HepG2 (cell line): ENCODE data around the gene ARFGEF3. TPM values are rescaled to one million over a fixed set of nuclear protein-coding genes. Genes with fewer than 3 reads are reported as not detected.

Experiments used
- EP300 ChIP-seq, 3 experiments: sonication (generic) in 1 of 3; formaldehyde crosslinking in 1 of 3; IDR thresholded peaks; 2 replicates each; pipeline versions ENCODE4 v1.5.1 to v1.6.1; 2011 to 2020; ENCODE audit warnings: low read depth in 2 of 3, low read length in 2 of 3, borderline replicate concordance in 1 of 3, improper control_type of control experiment in 1 of 3, mild to moderate bottlenecking in 1 of 3, missing genetic modification reagents in 1 of 3, moderate library complexity in 1 of 3
- HDAC1 ChIP-seq: sonication (generic); formaldehyde crosslinking; IDR thresholded peaks from 2 replicates; pipeline ENCODE4 v1.5.1; 2020; ENCODE audit warnings: mild to moderate bottlenecking, missing genetic modification reagents
- KIAA2018 ChIP-seq: sonication (generic); formaldehyde crosslinking; IDR thresholded peaks from 2 replicates; pipeline ENCODE4 v1.5.0; 2020; ENCODE audit warnings: mild to moderate bottlenecking, missing genetic modification reagents, borderline replicate concordance
- NR3C1 ChIP-seq: sonication (generic); formaldehyde crosslinking; IDR thresholded peaks from 2 replicates; pipeline ENCODE4 v1.4.0; 2020; ENCODE audit warnings: missing genetic modification reagents
- RXRB ChIP-seq: IDR thresholded peaks from 2 replicates; pipeline ENCODE4 v1.6.1; 2016; ENCODE audit warnings: borderline replicate concordance, missing genetic modification reagents, missing compliant biosample characterization
- TBP ChIP-seq: sonication (generic); formaldehyde crosslinking; IDR thresholded peaks from 2 replicates; pipeline ENCODE4 v1.5.0; 2020; ENCODE audit warnings: missing genetic modification reagents
- ZNF142 ChIP-seq: sonication (generic); formaldehyde crosslinking; IDR thresholded peaks from 2 replicates; pipeline ENCODE4 v1.4.0; 2020; ENCODE audit warnings: missing genetic modification reagents
- polyA plus RNA-seq, 8 experiments: library from polyadenylated mRNA; depleted of rRNA in 3 of 8; stranded (reverse) in 7 of 8; unstranded in 1 of 8; fragments of >200 nt; fragmentation: Illumina TruSeq in 4 of 8; extraction: Trizol in 4 of 8; gene quantifications; 2 replicates each; pipeline versions ENCODE4 v1.2.1 to v1.2.3, GENCODE V29; 2011 to 2016; ENCODE audit warnings: low read depth in 4 of 8, missing spikeins in 1 of 8, mixed read lengths in 1 of 8; ENCODE audit not compliant: insufficient read depth in 1 of 8
- total RNA-seq, 5 experiments: library from RNA; depleted of rRNA; stranded (reverse); fragments of >200 nt; fragmentation: Illumina TruSeq; extraction: Trizol; gene quantifications; 2 replicates each; pipeline ENCODE4 v1.2.3, GENCODE V29; 2016; ENCODE audit warnings: low read depth in 1 of 5
- TF ChIP-seq, protein P1 (sequence below): sonication (generic); formaldehyde crosslinking; IDR thresholded peaks from 2 replicates; pipeline ENCODE4 v1.4.0; 2020; ENCODE audit warnings: missing genetic modification reagents

Gene ARFGEF3
- total and polyA plus RNA-seq, 2 of the 13 experiments (the other 11 are each of a cell fraction or from before 2014, with no cell fraction given): 0.60 to 2.6 TPM

- no peak for TF ChIP-seq NR3C1
- peak; percentile 56 for TF ChIP-seq RXRB (CRISPR knock-in tag)
- no peak; a peak in 1 of 4 replicates for TF ChIP-seq EP300 (IDR thresholded peaks at IDR 0.05; ENCODE audit: low read depth in 2 of 2, low read length in 2 of 2)
- no peak for TF ChIP-seq EP300 (CRISPR knock-in tag; IDR thresholded peaks at IDR 0.05; ENCODE audit: borderline replicate concordance)
- TF ChIP-seq HDAC1 (CRISPR knock-in tag): no peak
- TF ChIP-seq KIAA2018: no peak
- no peak for TF ChIP-seq ZNF142 (CRISPR knock-in tag)
- no peak for TF ChIP-seq TBP (CRISPR knock-in tag)
- TF ChIP-seq, protein P1, sequence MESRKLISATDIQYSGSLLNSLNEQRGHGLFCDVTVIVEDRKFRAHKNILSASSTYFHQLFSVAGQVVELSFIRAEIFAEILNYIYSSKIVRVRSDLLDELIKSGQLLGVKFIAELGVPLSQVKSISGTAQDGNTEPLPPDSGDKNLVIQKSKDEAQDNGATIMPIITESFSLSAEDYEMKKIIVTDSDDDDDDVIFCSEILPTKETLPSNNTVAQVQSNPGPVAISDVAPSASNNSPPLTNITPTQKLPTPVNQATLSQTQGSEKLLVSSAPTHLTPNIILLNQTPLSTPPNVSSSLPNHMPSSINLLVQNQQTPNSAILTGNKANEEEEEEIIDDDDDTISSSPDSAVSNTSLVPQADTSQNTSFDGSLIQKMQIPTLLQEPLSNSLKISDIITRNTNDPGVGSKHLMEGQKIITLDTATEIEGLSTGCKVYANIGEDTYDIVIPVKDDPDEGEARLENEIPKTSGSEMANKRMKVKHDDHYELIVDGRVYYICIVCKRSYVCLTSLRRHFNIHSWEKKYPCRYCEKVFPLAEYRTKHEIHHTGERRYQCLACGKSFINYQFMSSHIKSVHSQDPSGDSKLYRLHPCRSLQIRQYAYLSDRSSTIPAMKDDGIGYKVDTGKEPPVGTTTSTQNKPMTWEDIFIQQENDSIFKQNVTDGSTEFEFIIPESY: peak; percentile 73
Measured at GRCh38 chr6:138219901-138220300, 58.2 kb downstream of the ARFGEF3 start (continued).
